ENCODE results near the gene B3GNT8. TPM values are rescaled to one million over a fixed set of nuclear protein-coding genes. Genes with fewer than 3 reads are reported as not detected.
A peak's percentile ranks its signal among the peaks of the same experiment; 100 is the strongest.

Gene B3GNT8
- total and polyA plus RNA-seq, 2 donors (not counting 1 experiment from before 2014, with no cell fraction given): 0.27 TPM; not detected in 1

- Histone ChIP-seq H3K4me2 (replicated peaks; ENCODE audit: low read depth, low read length, poor library complexity, severe bottlenecking) (no peak overlapping the region), H3K4me1 (ENCODE audit: control insufficient read depth in 2 of 2, insufficient read depth in 2 of 2, low read length in 2 of 2) (peaks cover 12 to 15% of the 10 kb centered on the region in 2 donors), H2AFZ (ENCODE audit: insufficient read depth, low read depth, low read length, poor library complexity, severe bottlenecking) (no peak overlapping the region), H4K20me1 (ENCODE audit: control insufficient read depth, insufficient read depth, low read length, poor library complexity, severe bottlenecking) (peaks cover 8% of the 10 kb centered on the region), H3K36me3 (replicated peaks in 1 of 2; ENCODE audit: control extremely low read depth in 1 of 2, control insufficient read depth in 1 of 2, extremely low read depth in 1 of 2, insufficient read depth in 2 of 2, low read length in 1 of 2) (peaks cover 0 to 44% of the 10 kb centered on the region in 2 experiments), H3K4me3 (ENCODE audit: control extremely low read depth in 1 of 5, extremely low read depth in 1 of 5, insufficient read depth in 1 of 5, low read depth in 2 of 5, low read length in 4 of 5) (no peak overlapping the region), H3K9me3 (ENCODE audit: control extremely low read depth in 1 of 3, control insufficient read depth in 2 of 3, insufficient read depth in 1 of 3, low read length in 2 of 3) (no peaks in the 10 kb centered on the region), H3K27me3 (replicated peaks in 1 of 4; ENCODE audit: control extremely low read depth in 1 of 4, control insufficient read depth in 3 of 4, insufficient read depth in 4 of 4, low read length in 3 of 4) (no peaks in the 10 kb centered on the region), H3K9ac (ENCODE audit: low read length) (no peak overlapping the region), H3K27ac (ENCODE audit: low read length in 2 of 2) (no peak overlapping the region), H3K79me2 (ENCODE audit: control insufficient read depth, insufficient read depth, low read length) (no peaks in the 10 kb centered on the region)
- DNase-seq: no peak
- Mint-ChIP-seq H3K27ac (peak overlapping the region; percentile 20), H3K4me1 (peaks cover 13% of the 10 kb centered on the region), H3K9me3 (ENCODE audit: insufficient read depth) (no peaks in the 10 kb centered on the region), H3K4me3 (no peak overlapping the region), H3K27me3 (no peaks in the 10 kb centered on the region)
- ATAC-seq (ENCODE audit: low read depth): no peak
- ChIA-PET CTCF (interaction anchor here (1.4 kb wide), 1 partner anchor 23 kb away, joined by 5 read pairs; no protein-coding TSS in a partner anchor), POLR2A (no interaction called here)
- intact Hi-C loops (cut with micrococcal nuclease): no loop called here
- 87% methylated on average over 36 of the region's 36 CpGs for WGBS (ENCODE audit: insufficient coverage)
- TF ChIP-seq EZH2 (IDR thresholded peaks at IDR 0.05; ENCODE audit: borderline replicate concordance, insufficient read depth, low read depth, low read length, poor library complexity, severe bottlenecking) (no peak), CTCF (IDR thresholded peaks at IDR 0.05) (no peak)
Observed at GRCh38 chr19:41426116-41426841, 895 bp downstream of the B3GNT8 start.
